Measurements from ENCODE around the gene TVP23A.
"Not testable (repeated sequence)": the region's sequence is repeated elsewhere in the genome, so short reads cannot be mapped to it uniquely, and the experiment has no call there.

The TVP23A gene

DNA sequence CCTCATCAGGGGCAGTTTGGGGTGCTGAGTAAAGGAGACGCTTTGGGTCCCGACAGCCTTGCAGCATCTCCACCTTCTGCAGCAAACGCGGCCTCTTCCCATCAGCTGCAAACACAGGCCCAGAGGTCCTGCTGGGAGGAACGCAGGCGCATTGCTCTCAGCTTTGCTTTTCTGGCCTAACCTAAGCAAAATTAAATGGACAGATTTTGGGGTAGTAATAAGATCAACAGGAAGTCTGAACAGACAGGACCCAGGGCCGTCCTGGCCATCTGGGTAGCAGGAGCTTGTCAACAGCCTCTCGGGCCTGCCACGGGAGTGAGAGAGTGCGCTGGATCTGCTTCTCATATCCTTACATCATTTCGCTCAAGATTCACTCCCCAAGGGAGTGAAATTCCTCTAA lies 67.8 kb downstream of the TVP23A start:
- DNase-seq (ENCODE audit: low read depth, low spot score): no peak

DNA sequence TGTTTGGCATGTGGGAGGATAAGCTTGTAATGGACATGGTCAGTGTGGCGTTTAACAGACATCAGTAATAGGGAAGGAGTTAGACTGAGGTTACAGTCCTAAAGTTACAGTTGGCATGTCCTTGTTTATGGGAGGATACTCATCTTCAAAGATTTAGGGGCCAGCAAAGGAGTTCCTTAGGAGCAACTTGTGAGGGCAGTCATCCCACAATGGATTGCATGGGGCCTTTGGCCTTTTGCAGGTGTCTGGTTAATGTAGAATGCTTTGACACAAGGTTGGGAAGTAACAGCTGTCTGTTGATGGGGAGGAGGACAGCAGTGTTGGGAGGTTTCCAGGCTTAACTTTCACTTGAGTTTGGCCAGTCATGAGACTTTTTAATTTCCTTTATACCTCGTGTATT lies 72.8 kb downstream of the TVP23A start:
- no peak for DNase-seq (ENCODE audit: low read depth, low spot score)

DNA sequence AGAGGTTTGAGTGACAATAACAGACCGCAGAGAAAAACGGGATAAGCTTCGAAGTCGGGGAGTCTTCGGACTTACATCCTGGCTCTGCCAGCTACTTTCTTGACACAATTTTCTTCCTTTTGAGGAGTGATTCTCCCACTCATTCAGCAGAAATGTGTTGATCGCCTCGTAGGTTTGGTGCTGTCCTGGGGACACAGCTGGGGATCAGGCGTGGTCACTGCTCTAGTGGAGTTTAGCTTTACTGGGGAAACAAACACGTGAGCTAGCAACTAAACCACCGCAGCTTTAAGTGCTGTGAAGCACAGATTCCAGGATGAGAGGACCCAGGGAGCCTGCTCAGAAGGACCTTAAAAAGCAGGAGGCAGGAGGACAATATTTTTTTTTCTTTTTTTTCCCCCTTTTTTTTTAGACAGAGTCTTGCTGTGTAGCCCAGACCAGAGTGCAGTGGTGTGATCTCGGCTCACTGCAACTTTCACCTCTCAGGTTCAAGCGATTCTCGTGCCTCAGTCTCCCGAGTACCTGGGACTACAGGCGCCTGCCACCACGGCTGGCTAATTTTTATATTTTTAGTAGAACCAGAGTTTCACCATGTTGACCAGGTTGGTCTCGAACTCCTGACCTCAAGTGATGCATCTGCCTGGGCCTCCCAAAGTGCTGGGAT lies 74.1 kb downstream of the TVP23A start:
- no peak for DNase-seq (ENCODE audit: low read depth, low spot score)

DNA sequence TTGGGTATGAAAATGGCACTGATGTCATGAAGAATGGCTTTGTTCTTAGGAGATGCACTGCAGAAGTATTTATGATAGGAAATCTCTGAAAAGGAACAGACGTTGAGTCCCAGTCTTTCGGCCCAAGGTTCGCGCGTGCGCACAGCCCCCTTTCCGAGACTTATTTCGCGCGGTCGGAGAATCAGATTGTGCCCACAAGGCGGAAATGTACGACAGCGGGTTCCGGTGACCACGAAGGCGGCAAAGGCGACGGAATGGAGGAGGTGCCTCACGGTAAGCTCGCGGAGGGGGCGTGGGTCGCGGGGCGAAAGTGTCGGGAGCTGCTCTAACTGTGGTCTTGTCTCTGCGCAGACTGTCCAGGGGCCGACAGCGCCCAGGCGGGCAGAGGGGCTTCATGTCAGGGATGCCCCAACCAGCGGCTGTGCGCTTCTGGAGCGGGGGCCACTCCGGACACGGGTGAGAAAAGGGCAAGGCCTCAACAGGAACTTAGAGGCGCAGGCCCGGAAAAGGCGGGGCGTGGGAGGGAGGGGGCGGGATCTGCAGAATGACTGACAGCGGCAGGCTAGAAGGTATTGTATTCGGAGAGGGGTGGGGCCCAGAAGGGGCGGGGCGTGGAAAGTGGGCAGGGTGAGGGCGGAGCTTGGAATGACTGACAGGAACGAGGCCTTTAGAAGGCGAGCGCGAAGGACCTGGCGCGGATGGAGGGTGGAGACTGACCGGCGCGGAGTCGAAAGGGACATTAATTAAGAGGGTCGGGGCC lies 74.8 kb downstream of the TVP23A start, which contains the start of gene NUBP1:
TSS of gene NUBP1 (plus strand) at position 233 of the 760 bp plus-strand sequence. CDS start at position 255, 22 bp downstream.
- DNase-seq (ENCODE audit: low read depth, low spot score): peak; percentile 99

DNA sequence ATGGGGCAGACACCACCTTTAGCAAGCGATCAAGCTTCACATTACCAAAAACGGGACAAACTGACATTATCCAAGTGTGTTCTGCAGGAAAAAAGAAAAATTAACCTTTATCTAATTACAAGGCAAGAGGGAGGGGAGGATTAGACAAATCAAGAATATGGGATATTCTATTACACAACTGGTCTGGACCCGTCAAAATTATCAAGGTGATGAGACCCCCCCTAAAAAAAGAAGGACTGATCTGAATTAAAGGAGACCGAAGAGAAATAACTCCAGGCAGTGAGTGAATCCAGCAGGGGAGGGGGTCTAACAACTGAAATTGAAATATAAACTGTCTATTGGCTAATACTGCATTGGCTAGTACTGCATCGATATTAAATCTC lies 75.4 kb downstream of the TVP23A start:
- no peak for DNase-seq (ENCODE audit: low read depth, low spot score)

DNA sequence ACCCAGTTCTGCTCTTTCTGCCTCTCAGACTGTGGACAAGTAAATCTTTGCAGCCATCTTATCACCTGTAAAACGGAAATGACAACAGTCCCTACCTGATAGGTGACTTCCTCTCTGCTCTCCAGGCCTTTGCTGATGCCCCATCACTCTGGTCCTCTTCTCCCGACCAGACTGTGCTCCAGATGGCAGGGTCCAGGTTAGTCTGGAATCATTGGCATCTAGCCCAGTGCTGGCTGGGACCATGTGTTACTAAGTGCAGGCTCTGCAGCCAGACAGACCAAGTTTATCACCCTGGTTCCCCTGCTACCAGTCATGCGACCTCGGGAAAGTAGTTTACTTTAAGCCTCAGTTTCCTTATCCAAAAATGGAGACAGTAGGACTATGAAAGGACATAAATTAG lies 76.8 kb downstream of the TVP23A start:
- DNase-seq (ENCODE audit: low read depth, low spot score): peak; percentile 34

DNA sequence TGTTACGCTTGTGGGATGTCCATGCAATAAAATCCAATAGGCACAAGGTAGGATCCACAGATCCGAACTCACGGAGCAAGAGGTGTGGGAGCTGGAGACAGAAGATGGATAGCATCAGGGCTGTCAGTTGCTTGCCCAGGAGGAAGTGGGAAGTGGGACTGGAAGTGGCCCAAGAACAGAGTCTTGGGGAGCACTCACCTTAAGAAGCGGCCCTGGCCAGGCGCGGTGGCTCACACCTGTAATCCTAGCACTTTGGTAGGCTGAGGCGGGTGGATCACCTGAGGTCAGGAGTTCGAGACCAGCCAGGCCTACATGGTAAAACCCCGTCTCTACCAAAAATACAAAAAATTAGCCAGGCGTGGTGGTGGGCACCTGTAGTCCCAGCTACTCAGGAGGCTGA lies 77.3 kb downstream of the TVP23A start:
- not testable (repeated sequence) for DNase-seq (ENCODE audit: low read depth, low spot score)

DNA sequence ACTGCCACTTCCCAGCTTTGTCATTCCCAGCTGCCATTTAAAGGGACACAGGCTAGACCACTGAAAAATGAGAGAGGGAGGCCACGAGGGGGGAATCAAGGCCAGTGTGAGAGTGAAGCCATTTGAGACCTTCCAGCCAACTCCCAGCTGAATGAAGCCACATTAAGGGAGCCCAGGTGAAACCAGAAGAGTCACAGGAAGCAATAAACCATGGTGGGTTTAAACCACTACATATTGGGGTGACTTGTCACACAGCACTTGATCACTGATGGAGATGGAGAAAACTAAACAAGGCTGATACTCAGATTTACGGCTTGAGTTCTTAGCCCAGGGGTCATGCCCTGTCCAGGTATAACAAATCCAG lies 77.8 kb downstream of the TVP23A start:
- DNase-seq (ENCODE audit: low read depth, low spot score): no peak

DNA sequence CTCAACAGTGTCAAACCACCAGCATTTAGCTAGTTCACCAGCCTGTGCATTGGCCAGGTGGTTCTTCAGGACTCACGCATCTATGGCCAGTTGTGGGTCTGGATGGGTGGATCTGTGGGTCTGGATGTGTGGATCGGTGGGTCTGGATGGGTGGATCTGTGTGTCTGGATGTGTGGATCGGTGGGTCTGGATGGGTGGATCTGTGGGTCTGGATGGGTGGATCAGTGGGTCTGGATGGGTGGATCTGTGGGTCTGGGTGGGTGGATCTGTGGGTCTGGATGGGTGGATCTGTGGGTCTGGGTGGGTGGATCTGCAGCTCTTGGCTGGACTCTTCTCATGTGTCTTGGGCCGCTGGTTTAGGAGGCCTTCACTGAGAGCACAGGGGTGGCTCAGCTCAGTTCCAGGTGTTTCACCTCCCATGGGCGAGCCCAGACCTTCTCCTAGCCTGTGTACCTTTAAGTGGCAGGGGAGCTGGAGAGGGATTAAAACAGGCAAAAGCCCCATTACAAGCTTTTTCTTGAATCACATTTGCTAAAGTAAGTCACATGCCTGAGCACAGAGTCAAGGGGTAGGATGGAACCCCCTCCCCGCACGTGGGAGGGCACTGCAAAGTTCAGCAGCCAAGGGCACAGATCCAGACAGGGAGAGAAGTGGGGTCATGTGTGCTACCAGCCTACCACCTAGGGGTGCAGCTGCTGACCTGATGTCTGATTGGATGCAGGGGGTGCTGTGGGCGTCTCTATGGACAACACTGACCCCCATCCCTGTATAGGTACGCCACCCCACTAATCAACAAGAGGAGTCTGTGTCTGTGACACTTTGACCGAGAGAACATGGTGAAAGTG lies 78.4 kb downstream of the TVP23A start:
- no peak for DNase-seq (ENCODE audit: low read depth, low spot score)

DNA sequence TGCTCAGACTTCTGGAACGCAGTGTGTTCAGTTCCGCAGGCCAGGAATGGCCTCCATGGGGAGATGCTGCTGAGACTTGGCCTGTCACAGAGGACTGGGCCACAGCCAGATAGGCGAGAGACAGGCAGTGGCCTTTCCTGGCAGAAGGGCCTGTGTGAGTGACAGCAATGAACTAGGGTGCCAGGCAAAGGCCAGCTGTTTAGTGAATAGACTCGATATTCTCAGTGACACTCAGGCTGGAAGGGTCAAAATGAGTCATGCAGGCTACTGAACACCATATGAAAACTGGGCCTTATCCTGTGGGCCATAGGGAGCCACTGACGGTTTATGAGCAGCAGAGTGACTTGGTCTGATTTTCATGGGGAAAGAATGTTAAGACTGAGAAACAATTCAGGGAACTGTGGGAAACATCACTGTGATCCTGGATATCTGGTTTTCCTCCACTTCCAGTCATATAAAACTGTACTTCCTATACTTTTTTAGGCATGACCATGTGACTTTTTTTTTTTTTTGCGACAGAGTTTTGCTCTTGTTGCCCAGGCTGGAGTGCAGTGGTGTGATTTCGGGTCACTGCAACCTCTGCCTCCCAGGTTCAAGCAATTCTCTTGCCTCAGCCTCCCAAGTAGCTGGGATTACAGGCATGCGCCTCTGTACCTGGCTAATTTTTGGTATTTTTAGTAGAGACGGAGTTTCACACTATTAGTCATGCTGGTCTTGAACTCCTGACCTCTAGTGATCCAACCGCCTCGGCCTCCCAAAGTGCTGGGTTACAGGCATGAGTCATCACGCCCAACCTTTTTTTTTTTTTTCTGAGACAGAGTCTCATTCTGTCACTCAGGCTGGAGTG lies 80.1 kb downstream of the TVP23A start:
- peak; percentile 69 for DNase-seq (ENCODE audit: low read depth, low spot score)

DNA sequence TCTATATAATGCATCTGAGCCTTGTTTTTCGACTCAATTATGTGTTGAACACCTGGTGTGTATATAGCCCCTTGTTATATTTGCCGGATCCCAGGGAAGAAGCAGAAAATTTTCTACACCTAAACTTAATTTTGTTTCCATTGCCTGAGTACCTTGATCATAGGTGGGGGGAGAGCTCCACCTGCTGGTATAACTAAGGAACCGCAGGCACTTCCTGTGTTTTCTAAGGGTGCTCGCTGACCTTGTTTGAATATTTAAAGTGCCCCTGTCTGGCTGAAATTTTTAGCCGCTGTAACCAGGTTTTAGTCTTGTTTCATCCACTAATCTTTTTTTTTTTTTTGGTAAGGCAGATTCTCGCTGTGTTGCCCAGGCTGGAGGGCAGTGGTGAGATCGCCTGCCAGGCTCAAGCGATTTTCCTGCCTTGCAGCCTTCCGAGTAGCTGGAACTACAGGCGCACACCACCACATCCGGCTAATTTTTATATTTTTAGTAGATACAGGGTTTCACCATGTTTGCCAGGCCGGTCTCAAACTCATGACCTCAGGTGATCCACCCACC lies 81.4 kb downstream of the TVP23A start:
- DNase-seq (ENCODE audit: low read depth, low spot score): peak; percentile 81

DNA sequence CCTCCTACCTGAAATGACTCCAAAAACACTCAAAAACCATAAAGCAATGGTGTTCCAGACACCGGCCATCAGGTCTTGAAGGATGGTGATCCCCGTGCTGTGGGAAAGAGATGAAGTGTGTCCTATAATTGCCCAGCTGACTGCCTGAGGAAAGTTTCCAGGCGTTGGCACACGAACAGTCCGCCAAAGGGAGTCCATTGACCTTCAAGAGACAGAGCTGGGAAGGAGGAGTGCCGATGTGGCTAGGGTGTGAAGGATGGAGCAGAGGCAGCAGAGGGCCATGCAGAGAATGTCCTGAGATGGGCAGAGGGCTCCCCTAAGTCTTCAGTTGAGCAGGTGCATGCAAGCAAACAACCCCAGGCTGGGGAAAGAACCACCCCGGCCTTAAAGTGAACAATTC lies 86.8 kb downstream of the TVP23A start:
- no peak for DNase-seq (ENCODE audit: low read depth, low spot score)

DNA sequence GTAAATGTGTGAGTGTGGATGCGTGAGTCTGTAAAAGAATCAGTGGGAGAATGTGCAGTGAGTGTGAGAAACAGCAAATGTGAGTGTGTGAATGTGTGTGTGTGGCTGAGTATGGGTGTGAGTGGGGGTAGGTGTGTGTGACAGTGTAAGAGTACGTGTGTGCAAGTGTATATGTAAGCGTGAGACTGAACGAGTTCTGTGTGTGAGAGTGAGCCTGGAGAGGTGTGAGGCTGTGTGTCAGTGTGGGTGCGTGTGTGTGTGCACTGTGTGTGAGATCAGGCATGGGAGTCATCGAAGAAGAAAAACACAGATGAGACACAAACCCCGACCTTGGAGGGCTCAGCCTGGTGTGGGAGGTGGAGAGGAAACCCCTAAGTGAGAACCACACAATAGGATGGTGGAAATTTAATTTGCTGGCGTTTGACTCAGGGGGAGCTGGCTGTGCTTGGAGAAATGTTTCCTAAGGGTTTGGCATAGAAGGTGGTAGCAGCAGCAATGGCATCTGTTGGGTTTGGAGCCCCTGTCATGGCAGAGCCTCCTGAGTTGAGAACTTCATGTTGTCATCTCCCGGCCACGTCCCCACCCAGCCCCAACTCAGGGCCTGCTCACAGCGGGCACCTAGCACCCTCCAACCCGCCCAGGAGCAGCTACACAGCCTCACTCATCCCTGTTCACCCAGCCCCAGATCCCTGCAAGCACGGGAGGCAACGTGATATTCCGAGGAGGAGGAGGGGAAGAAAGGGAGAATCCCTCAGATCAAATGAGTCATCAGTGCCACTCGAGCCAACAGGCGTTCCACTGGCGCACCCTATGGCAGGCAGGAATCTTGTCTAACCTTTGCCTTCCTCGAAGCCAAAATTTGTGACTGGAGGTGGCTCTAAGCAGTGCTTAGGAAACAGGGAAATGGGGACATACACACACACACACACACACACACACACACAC lies 89.2 kb downstream of the TVP23A start:
- peak; percentile 53 for DNase-seq (ENCODE audit: low read depth, low spot score)

DNA sequence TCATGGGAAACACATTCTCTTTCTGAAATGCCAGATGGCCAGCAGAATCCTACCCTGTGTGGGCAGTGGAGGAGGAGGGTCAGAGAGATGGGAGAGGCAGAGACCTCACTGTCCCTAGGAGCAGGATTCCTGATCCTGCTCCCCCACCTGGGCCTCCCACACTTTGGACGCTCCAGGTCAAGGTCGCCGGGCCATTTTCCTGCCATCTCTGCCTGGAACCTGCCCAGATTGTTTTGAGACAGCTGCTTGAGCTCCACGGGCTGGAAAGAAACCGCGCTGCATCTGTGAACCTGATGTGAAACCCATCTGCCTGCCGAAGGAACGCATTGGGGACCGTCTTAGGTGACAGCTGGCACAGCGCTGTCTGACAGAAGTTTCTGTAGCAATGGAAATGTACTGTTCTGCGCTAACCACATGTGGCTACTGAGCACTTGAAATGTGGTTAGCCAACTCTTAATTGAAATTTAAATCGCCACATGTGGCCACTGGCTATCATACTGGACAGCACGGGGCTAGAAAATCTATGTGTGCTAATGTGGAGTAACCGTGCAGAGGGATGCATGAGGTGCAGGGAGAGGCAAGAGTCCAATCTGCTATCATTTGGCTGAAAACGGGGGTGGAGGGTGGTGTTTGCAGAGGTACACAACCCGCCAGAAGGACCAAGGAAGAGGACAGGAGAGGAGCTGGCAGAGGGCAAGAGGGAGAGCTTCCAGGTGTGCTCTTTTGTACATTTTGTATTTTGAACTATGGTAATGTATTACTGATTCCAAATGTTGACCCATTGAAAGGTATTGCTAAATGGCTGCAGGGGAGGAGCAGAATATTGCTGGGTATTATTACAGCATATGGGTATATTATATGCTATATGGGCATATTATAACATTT lies 90.3 kb downstream of the TVP23A start:
- DNase-seq (ENCODE audit: low read depth, low spot score): no peak
